HCT116 (cell line): ENCODE results near the gene TMEM50A.
"Not testable (repeated sequence)": the region's sequence is repeated elsewhere in the genome, so short reads cannot be mapped to it uniquely, and the experiment has no call there.

Source experiments
- CBX3 ChIP-seq: IDR thresholded peaks from 2 replicates; pipeline ENCODE4 v1.6.1; 2012; ENCODE audit warnings: low read depth
- CEBPB ChIP-seq: IDR thresholded peaks from 2 replicates; pipeline ENCODE4 v1.6.1; 2012; ENCODE audit warnings: low read depth
- EZH2 ChIP-seq: fragments of 200-600 bp; sonication (generic); IDR thresholded peaks from 2 replicates; pipeline ENCODE4 v1.6.1; 2017; ENCODE audit warnings: antibody characterized with exemption, mixed run types
- EZH2phosphoT487 ChIP-seq: fragments of 200-600 bp; IDR thresholded peaks from 2 replicates; pipeline ENCODE4 v1.6.1; 2018; ENCODE audit warnings: antibody characterized with exemption, borderline replicate concordance
- JUND ChIP-seq: IDR thresholded peaks from 2 replicates; pipeline ENCODE4 v1.6.1; 2012
- POLR2A ChIP-seq: IDR thresholded peaks from 2 replicates; pipeline ENCODE4 v1.7.0; 2011; ENCODE audit warnings: borderline replicate concordance; ENCODE audit not compliant: insufficient read depth, insufficient read length; ENCODE audit errors: extremely low read depth
- POLR2AphosphoS5 ChIP-seq: IDR thresholded peaks from 2 replicates; pipeline ENCODE4 v1.6.1; 2011; ENCODE audit warnings: mild to moderate bottlenecking, low read depth, low read length, moderate library complexity
- SP1 ChIP-seq: IDR thresholded peaks from 2 replicates; pipeline ENCODE4 v1.6.1; 2012; ENCODE audit warnings: low read depth
- YY1 ChIP-seq: IDR thresholded peaks from 2 replicates; pipeline ENCODE4 v1.6.1; 2011; ENCODE audit warnings: low read length, low read depth, moderate library complexity, mild to moderate bottlenecking; ENCODE audit not compliant: insufficient replicate concordance; ENCODE audit errors: extremely low read depth
- ZNF274 ChIP-seq: fragments of 200-500 bp; sonication (Bioruptor generic); IDR thresholded peaks from 2 replicates; pipeline ENCODE4 v1.6.1; 2014; ENCODE audit warnings: mild to moderate bottlenecking, low read depth, low read length, inconsistent platforms
- TF ChIP-seq, protein P1 (sequence below), 3 experiments: fragments of 200-600 bp in 1 of 3; sonication (generic) in 1 of 3; IDR thresholded peaks in 2 of 3; conservative IDR thresholded peaks in 1 of 3; 2 replicates each; pipeline ENCODE4 v1.5.1; 2012 to 2017; ENCODE audit warnings: low read depth in 2 of 3, low read length in 2 of 3, antibody characterized with exemption in 1 of 3, borderline replicate concordance in 1 of 3, control low read depth in 1 of 3, mild to moderate bottlenecking in 1 of 3, mixed read lengths in 1 of 3, mixed run types in 1 of 3, moderate library complexity in 1 of 3; ENCODE audit not compliant: insufficient read depth in 1 of 3
- TF ChIP-seq, protein P2 (sequence below): IDR thresholded peaks from 2 replicates; pipeline ENCODE4 v1.6.1; 2012
- TF ChIP-seq, protein P3 (sequence below): IDR thresholded peaks from 2 replicates; pipeline ENCODE4 v1.6.1; 2012
- TF ChIP-seq, protein P4 (sequence below): IDR thresholded peaks from 2 replicates; pipeline ENCODE4 v1.6.1; 2012; ENCODE audit warnings: low read depth

DNA sequence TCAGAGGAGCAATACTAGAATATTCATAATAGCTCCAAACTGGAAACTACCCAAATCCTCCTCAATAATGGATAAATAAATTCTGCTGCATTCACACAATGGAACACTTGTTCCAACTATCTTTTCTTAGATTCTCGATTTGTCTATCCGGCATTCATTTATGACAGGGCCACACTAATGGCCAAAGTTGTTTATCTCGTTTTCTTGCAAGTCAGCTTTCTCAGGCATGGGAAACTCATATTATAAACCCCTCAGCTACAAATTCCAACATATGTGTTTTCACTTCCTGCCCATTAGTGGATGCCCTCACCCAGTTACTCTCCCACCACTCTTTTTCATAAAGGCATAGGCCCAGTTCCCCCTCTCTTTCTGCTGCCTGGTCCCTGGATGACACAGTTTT is 40.2 kb downstream of the TMEM50A start:
- TF ChIP-seq, protein P1, sequence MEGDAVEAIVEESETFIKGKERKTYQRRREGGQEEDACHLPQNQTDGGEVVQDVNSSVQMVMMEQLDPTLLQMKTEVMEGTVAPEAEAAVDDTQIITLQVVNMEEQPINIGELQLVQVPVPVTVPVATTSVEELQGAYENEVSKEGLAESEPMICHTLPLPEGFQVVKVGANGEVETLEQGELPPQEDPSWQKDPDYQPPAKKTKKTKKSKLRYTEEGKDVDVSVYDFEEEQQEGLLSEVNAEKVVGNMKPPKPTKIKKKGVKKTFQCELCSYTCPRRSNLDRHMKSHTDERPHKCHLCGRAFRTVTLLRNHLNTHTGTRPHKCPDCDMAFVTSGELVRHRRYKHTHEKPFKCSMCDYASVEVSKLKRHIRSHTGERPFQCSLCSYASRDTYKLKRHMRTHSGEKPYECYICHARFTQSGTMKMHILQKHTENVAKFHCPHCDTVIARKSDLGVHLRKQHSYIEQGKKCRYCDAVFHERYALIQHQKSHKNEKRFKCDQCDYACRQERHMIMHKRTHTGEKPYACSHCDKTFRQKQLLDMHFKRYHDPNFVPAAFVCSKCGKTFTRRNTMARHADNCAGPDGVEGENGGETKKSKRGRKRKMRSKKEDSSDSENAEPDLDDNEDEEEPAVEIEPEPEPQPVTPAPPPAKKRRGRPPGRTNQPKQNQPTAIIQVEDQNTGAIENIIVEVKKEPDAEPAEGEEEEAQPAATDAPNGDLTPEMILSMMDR (IDR thresholded peaks at IDR 0.05 in 2 of 3, conservative IDR thresholded peaks at IDR 0.05 in 1 of 3; ENCODE audit: borderline replicate concordance in 1 of 3, insufficient read depth in 1 of 3, low read depth in 2 of 3, low read length in 2 of 3), result not testable (repeated sequence)
- not testable (repeated sequence) for TF ChIP-seq POLR2AphosphoS5, YY1, EZH2phosphoT487, EZH2, JUND, SP1, POLR2A, CEBPB, CBX3, ZNF274
- TF ChIP-seq, protein P2, sequence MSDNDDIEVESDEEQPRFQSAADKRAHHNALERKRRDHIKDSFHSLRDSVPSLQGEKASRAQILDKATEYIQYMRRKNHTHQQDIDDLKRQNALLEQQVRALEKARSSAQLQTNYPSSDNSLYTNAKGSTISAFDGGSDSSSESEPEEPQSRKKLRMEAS, result not testable (repeated sequence)
- TF ChIP-seq, protein P3, sequence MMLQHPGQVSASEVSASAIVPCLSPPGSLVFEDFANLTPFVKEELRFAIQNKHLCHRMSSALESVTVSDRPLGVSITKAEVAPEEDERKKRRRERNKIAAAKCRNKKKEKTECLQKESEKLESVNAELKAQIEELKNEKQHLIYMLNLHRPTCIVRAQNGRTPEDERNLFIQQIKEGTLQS, result not testable (repeated sequence)
- TF ChIP-seq, protein P4, sequence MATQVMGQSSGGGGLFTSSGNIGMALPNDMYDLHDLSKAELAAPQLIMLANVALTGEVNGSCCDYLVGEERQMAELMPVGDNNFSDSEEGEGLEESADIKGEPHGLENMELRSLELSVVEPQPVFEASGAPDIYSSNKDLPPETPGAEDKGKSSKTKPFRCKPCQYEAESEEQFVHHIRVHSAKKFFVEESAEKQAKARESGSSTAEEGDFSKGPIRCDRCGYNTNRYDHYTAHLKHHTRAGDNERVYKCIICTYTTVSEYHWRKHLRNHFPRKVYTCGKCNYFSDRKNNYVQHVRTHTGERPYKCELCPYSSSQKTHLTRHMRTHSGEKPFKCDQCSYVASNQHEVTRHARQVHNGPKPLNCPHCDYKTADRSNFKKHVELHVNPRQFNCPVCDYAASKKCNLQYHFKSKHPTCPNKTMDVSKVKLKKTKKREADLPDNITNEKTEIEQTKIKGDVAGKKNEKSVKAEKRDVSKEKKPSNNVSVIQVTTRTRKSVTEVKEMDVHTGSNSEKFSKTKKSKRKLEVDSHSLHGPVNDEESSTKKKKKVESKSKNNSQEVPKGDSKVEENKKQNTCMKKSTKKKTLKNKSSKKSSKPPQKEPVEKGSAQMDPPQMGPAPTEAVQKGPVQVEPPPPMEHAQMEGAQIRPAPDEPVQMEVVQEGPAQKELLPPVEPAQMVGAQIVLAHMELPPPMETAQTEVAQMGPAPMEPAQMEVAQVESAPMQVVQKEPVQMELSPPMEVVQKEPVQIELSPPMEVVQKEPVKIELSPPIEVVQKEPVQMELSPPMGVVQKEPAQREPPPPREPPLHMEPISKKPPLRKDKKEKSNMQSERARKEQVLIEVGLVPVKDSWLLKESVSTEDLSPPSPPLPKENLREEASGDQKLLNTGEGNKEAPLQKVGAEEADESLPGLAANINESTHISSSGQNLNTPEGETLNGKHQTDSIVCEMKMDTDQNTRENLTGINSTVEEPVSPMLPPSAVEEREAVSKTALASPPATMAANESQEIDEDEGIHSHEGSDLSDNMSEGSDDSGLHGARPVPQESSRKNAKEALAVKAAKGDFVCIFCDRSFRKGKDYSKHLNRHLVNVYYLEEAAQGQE, result not testable (repeated sequence)
